Stimulated activated effector memory CD8-positive, alpha-beta T cell treated with anti-CD3 and anti-CD28 coated beads, Interleukin-12 subunit alpha, Interleukin-12 subunit beta, amount 100 ng/mL, for 72 hours (primary cell): Measurements from ENCODE around the gene SPON1.

Experiments used
- ATAC-seq: fragments of 150-1000 bp; cut with Tn5 transposase; 2 replicates; pipeline ENCODE4 v1.10.0; 2021
- DNase-seq, 2 donors: peaks; one replicate each; pipeline ENCODE4 v3.0.0; 2021 to 2022; ENCODE audit warnings: low spot score in 2 of 2
- H3K27ac Mint-ChIP-seq: one replicate; pipeline ENCODE4 v1.8.0; 2022; ENCODE audit warnings: mild to moderate bottlenecking, mixed read lengths
- H3K36me3 Mint-ChIP-seq: one replicate; pipeline ENCODE4 v1.8.0; 2022; ENCODE audit warnings: mild to moderate bottlenecking, mixed read lengths
- H3K4me1 Mint-ChIP-seq: one replicate; pipeline ENCODE4 v1.8.0; 2022; ENCODE audit warnings: mixed read lengths
- H3K4me3 Mint-ChIP-seq: one replicate; pipeline ENCODE4 v1.8.0; 2022; ENCODE audit warnings: mild to moderate bottlenecking, mixed read lengths
- H3K9me3 Mint-ChIP-seq: one replicate; pipeline ENCODE4 v1.8.0; 2022; ENCODE audit warnings: mixed read lengths

The SPON1 gene

GRCh38 chr11:13958641-13959400 lies 3.7 kb upstream of the SPON1 start:
- Mint-ChIP-seq H3K27ac (no peak overlapping the region), H3K4me1 (peaks cover 5% of the 10 kb centered on the region), H3K9me3 (no peaks in the 10 kb centered on the region), H3K4me3 (no peak overlapping the region), H3K36me3 (no peaks in the 10 kb centered on the region)
- ATAC-seq (no peak), DNase-seq (no peak)

GRCh38 chr11:13962198-13962561 lies 343 bp upstream of the SPON1 start:
- peaks cover 10% of the 10 kb centered on the region for H3K4me1 Mint-ChIP-seq
- no peaks in the 10 kb centered on the region for H3K36me3 Mint-ChIP-seq
- H3K27ac Mint-ChIP-seq, result no peak overlapping the region
- no peaks in the 10 kb centered on the region for H3K9me3 Mint-ChIP-seq
- DNase-seq, result no peak
- no peak for ATAC-seq
- peak overlapping the region; percentile 65 for H3K4me3 Mint-ChIP-seq

GRCh38 chr11:13963169-13963948 lies 836 bp downstream of the SPON1 start:
- DNase-seq, result peak in 1 of 2 donors; percentile 59
- Mint-ChIP-seq H3K4me1 (peaks cover 10% of the 10 kb centered on the region), H3K27ac (no peak overlapping the region), H3K4me3 (peak overlapping the region; percentile 65), H3K9me3 (no peaks in the 10 kb centered on the region), H3K36me3 (no peaks in the 10 kb centered on the region)
- ATAC-seq, result peak; percentile 63

- ATAC-seq (no peak), DNase-seq (peak in 1 of 2 donors; percentile 53)
- Mint-ChIP-seq H3K4me3 (peak overlapping the region; percentile 65), H3K9me3 (no peaks in the 10 kb centered on the region), H3K4me1 (peaks cover 12% of the 10 kb centered on the region), H3K36me3 (no peaks in the 10 kb centered on the region), H3K27ac (no peak overlapping the region)
These were observed 1.6 kb downstream of the SPON1 start for GRCh38 chr11:13963949-13964770.

- H3K9me3 Mint-ChIP-seq, result no peaks in the 10 kb centered on the region
- H3K36me3 Mint-ChIP-seq, result no peaks in the 10 kb centered on the region
- no peak overlapping the region for H3K4me3 Mint-ChIP-seq
- H3K4me1 Mint-ChIP-seq, result peaks cover 17% of the 10 kb centered on the region
- ATAC-seq, result no peak
- no peak overlapping the region for H3K27ac Mint-ChIP-seq
- no peak for DNase-seq
These were observed 2.2 kb downstream of the SPON1 start for GRCh38 chr11:13964771-13965074.

GRCh38 chr11:13965337-13965736 lies 2.8 kb downstream of the SPON1 start:
- ATAC-seq, result no peak
- no peak overlapping the region for H3K4me3 Mint-ChIP-seq
- no peaks in the 10 kb centered on the region for H3K36me3 Mint-ChIP-seq
- DNase-seq, result no peak
- no peaks in the 10 kb centered on the region for H3K9me3 Mint-ChIP-seq
- H3K27ac Mint-ChIP-seq, result no peak overlapping the region
- peaks cover 17% of the 10 kb centered on the region for H3K4me1 Mint-ChIP-seq

- no peak for ATAC-seq
- H3K4me1 Mint-ChIP-seq, result peaks cover 20% of the 10 kb centered on the region
- no peak overlapping the region for H3K4me3 Mint-ChIP-seq
- no peaks in the 10 kb centered on the region for H3K9me3 Mint-ChIP-seq
- no peaks in the 10 kb centered on the region for H3K36me3 Mint-ChIP-seq
- no peak overlapping the region for H3K27ac Mint-ChIP-seq
- DNase-seq, result no peak
These were observed 3.5 kb downstream of the SPON1 start for GRCh38 chr11:13966013-13966412.

GRCh38 chr11:13966486-13966885 lies 4.0 kb downstream of the SPON1 start:
- Mint-ChIP-seq H3K4me3 (no peak overlapping the region), H3K9me3 (no peaks in the 10 kb centered on the region), H3K27ac (no peak overlapping the region), H3K36me3 (no peaks in the 10 kb centered on the region), H3K4me1 (peaks cover 23% of the 10 kb centered on the region)
- DNase-seq, result no peak
- ATAC-seq, result no peak

- DNase-seq (no peak), ATAC-seq (no peak)
- no peaks in the 10 kb centered on the region for H3K36me3 Mint-ChIP-seq
- peaks cover 20% of the 10 kb centered on the region for H3K4me1 Mint-ChIP-seq
- no peak overlapping the region for H3K27ac Mint-ChIP-seq
- no peak overlapping the region for H3K4me3 Mint-ChIP-seq
- H3K9me3 Mint-ChIP-seq, result no peaks in the 10 kb centered on the region
These were observed 8.5 kb downstream of the SPON1 start for GRCh38 chr11:13970986-13971385.

GRCh38 chr11:13972043-13972910 lies 9.8 kb downstream of the SPON1 start:
- peak; percentile 83 for ATAC-seq

GRCh38 chr11:13972944-13973343 lies 10.4 kb downstream of the SPON1 start:
- Mint-ChIP-seq H3K4me1 (peaks cover 20% of the 10 kb centered on the region), H3K36me3 (no peaks in the 10 kb centered on the region), H3K4me3 (peak overlapping the region; percentile 1), H3K9me3 (no peaks in the 10 kb centered on the region), H3K27ac (peak overlapping the region; percentile 18)
- DNase-seq (no peak), ATAC-seq (peak; percentile 55)

More at GRCh38 chr11:13972043-13972910, 9.8 kb downstream of the SPON1 start:
- Mint-ChIP-seq H3K4me1 (peaks cover 20% of the 10 kb centered on the region), H3K9me3 (no peaks in the 10 kb centered on the region), H3K27ac (peak overlapping the region; percentile 18), H3K4me3 (peak overlapping the region; percentile 1), H3K36me3 (no peaks in the 10 kb centered on the region)
- DNase-seq, result no peak

- peaks cover 13% of the 10 kb centered on the region for H3K4me1 Mint-ChIP-seq
- H3K4me3 Mint-ChIP-seq, result no peak overlapping the region
- H3K27ac Mint-ChIP-seq, result no peak overlapping the region
- no peak for ATAC-seq
- no peaks in the 10 kb centered on the region for H3K9me3 Mint-ChIP-seq
- H3K36me3 Mint-ChIP-seq, result no peaks in the 10 kb centered on the region
- DNase-seq, result no peak
These were observed 12.1 kb downstream of the SPON1 start for GRCh38 chr11:13974631-13975030.

GRCh38 chr11:13983081-13983751 lies 20.7 kb downstream of the SPON1 start:
- Mint-ChIP-seq H3K4me1 (no peaks in the 10 kb centered on the region), H3K4me3 (no peak overlapping the region), H3K9me3 (no peaks in the 10 kb centered on the region), H3K36me3 (no peaks in the 10 kb centered on the region), H3K27ac (no peak overlapping the region)
- ATAC-seq, result no peak
- DNase-seq, result no peak

- H3K36me3 Mint-ChIP-seq, result no peaks in the 10 kb centered on the region
- H3K4me3 Mint-ChIP-seq, result no peak overlapping the region
- H3K27ac Mint-ChIP-seq, result no peak overlapping the region
- DNase-seq, result no peak
- no peaks in the 10 kb centered on the region for H3K4me1 Mint-ChIP-seq
- no peak for ATAC-seq
- H3K9me3 Mint-ChIP-seq, result no peaks in the 10 kb centered on the region
These were observed 22.3 kb downstream of the SPON1 start for GRCh38 chr11:13984616-13985450.
